Measurements from ENCODE around the gene NCAM1.
"Not testable (repeated sequence)": the region's sequence is repeated elsewhere in the genome, so short reads cannot be mapped to it uniquely, and the experiment has no call there.

NCAM1 gene

DNA sequence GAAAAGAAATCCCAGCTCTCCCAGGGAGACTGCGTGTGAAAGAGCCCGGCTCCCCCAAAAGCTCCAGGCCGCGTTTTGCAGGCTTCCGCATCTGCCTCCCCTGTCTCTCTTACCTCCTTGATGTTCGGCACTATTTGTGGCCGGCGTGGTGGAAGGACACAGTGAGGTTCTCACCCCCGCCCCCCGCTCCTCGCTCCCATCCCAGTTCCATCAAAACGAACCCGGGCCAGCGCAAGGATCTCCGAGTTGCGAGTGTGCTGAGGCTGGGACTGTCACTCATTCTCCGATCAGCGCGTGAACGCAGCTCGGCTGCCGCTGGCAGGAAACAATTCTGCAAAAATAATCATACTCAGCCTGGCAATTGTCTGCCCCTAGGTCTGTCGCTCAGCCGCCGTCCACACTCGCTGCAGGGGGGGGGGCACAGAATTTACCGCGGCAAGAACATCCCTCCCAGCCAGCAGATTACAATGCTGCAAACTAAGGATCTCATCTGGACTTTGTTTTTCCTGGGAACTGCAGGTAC is at the start of gene NCAM1:
Gene NCAM1 (plus strand): TSS at position 275 of the 523 bp plus-strand sequence.
- DNase-seq = peak; percentile 99

DNA sequence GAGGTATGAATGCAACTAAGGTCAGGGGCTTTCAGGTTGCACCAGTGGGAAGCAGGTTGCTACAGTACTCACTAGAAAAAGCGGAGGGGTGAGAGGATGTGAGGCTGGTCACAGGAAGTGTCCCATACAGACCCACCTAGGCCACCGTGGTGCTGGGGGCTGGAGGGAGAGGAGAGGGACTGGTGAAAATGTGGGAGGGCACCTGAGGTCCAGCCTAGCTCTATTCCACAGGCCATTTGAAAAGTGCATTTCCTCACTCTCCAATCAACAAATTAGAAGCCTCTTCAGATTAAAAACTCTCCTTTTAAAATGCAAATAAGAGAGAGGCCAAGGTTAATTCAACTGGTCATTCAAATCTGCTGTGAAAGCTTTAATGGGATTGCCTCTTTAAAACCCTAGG is 38.6 kb upstream of the NCAM1 start:
- no peak for DNase-seq

DNA sequence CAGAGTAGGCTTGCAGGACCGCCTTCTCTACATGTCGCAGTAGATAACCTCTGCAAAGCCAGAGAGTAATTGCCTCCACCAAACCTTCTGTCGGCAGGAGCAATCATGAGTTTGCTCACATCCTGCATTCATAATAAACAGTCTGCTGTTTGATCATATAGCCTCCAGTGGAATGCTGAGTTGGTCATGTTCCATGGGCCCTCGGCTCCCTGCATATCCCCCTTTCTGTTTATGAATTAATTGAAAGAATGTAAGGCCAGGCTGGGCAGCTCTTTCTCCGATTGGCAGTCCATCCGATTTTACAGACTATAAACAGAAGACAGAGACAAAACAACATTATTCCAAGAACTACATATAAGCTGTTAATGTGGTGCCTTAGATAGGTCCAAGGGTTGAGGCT is 36.4 kb upstream of the NCAM1 start:
- DNase-seq = not testable (repeated sequence)

DNA sequence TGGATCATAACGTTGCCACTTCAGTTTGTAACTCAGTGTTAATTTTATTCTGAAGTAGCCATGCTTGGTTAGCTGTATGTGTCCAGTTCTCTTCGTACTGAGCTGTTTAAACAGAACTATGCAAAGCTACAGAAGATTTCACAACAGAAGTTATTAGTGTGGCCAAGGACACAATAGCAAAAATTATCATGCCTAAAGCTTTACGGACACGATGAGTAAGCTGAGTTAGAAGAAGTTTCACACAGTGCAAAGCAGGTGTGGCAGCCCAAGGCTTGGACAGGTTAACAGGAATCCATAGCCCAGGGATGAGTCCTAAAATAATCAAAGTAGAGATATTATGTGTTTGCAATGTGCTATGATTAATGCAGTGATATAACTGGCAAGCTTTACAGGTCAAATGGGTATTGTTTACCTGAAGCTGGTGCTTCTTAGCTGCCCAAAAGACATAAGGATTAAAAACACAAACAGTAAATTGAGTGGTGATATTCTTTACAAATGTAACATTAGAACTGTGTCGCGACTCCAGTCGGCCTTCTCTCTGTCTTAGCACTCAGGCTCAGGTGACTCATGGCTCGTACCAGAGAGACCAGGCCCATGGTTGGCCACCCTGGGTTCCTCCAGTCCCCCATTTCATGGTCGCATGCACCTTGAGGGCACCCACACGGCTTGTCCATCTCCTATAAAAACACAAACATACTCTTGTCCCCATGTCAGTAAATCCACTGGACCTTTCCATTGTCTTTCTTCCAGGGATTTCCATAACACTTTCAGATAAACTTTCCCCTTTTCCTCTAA is 35.5 kb upstream of the NCAM1 start:
- DNase-seq = no peak

DNA sequence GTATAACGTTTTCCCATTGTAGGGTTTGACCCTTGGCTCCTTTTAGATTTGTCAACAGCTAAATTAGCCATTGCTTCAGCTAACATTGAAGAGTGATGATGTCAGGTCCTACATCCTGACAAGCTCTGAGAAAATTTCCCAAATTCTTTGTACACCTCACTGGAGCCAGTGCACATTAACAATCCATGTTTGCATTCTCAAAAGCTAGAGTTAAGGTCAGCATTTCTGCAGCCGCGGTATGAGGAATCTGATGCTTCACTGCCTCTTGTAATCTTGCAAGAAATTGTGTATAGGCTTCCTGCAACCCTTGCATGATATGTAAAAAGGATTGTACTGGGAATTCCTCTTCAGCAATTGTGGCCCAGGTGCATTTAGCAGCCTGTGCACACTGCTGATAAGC is 33.1 kb upstream of the NCAM1 start:
- no peak for DNase-seq

DNA sequence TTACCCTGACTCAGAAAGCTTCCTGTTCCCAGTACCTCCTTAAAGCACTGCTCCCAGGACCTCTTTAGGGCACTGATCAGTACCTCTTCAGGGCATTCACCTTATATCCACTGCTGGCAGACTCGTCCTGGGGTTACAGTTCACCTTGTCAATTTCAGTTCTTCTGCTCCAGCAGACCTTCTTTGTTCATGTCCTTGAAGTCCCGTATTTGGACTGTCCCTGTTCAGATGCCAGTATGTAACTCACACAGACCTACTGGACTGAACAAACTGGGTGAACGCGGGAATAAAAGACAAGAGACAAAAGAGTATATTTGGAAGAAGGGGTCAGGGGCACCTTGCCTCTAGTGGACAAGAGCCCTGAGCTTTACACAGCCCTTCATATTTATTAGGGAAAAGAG is 31.8 kb upstream of the NCAM1 start:
- no peak for DNase-seq

DNA sequence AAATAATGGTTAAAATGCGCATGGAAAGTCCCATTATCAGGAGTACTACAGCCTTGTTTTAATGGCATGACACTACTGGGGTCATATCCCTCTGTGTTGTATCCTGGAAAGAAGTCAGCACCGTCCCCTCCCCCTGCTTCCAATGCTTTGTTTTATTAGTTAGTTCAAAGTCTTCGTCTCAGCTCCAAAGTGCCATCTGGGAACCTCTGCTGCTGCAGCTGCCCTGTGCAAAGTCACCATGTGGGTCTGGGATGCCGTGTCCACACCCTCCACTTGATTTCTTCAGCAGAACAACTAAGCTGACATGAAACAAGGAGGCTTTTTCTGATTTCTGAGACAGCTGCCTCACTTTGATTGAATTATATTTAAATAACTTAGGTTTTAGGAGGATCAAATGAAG is 29.5 kb upstream of the NCAM1 start:
- no peak for DNase-seq

DNA sequence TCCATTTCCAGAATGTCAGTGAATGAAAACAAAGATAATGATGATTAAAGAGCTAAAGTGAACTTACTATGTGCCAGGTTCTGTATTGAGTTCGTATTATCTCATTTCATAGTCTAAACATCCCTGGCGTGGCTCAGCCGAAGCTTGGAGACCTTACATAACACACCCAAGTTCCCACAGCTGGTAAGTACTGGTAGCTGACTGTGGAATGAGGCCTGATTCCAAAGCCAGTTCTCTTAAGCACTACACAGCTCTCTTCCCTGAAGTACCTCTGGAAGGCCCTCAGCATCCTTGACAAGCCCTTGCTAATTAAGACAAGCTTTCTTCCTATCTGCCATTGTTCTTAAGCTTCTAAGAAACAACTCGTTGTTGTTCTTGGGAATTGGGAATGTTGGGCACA is 28.6 kb upstream of the NCAM1 start:
- DNase-seq = no peak

DNA sequence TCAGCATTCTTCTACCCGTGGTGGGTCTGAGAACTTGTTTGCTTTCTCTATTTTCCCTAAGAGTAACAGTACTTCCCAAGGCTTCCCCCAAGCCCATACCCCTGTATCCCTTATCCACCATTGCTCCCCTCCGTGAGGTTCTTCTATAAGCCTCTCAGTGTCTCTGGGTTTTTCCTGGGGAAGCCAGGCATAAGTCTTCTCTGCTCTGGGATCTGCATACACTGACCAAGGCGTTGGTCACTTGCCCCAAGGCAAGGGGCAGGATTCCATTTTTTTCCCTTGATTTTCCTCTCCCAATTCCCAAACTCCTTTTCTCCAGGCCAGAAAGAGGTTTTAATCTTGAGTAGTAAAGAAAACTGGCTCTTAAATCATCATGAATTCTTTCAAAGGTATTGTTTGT is 27.2 kb upstream of the NCAM1 start:
- DNase-seq = no peak

DNA sequence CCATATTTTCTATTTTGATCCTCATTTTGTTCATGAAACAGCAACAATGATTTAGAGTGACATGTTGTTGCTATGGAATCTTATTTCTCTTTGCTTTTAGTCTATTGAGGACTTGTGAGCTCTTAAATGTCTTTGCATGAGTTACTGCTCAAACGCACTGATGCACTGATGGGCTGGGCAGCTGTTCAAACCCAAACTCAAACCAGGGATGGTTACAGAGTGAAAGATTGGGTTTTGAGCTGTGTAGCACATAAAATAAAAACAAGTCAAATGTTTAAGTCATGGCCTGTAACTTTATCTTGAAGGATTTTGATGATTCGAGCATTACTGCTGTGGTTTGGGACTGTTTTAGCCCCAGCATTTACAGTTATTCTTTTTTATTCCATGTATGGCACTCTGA is 20.1 kb upstream of the NCAM1 start:
- peak; percentile 10 for DNase-seq

DNA sequence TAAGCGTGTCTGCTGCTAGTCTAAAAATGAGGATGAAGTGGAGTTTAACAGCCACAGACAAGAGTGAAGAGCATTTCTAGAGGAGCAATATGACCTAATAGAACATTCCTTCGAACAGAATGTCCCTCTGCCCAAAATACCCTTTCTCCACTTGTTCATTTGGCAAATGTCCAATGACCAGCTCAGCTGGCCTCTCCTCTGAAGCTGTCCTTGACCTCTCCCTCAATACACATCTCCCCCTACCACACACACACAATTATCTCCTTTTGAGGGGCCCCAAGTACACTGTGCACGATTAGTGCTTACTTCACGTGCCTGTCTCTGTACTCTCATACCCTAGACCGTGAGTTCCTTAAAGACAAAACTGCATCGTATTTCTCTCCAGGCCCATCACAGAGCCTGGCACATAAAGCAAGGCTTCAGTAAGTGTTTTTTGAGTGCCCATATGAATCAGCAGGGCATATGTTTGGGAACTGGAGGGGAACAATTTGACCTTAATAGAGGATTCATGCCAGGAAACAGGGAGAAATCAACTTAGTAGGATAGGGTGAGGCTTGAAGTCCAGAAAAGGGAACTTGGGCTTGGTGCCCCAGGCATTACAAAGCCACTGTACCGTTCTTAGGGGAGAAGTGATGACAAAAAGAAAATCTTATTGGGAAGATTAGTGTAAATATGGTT is 18.1 kb upstream of the NCAM1 start:
- DNase-seq = no peak

DNA sequence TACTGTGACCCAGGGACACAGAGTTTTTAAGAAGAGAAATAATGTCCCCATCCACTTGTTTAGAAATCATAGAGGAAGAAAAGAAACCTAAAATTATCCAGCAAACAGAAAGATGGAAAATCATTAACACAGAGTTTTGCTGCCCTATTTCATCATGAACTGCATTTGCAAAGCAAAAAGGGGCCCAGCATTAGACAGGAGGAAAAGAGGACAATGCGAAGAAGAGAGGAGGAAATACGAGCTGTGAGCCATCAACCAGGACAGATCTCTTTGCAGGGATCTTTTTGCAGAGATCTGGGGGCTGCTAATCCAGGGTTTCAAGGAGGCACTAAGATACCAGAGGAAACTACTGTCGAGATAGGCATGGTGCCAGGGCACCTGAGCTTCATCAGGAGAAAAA is 14.4 kb upstream of the NCAM1 start:
- no peak for DNase-seq

DNA sequence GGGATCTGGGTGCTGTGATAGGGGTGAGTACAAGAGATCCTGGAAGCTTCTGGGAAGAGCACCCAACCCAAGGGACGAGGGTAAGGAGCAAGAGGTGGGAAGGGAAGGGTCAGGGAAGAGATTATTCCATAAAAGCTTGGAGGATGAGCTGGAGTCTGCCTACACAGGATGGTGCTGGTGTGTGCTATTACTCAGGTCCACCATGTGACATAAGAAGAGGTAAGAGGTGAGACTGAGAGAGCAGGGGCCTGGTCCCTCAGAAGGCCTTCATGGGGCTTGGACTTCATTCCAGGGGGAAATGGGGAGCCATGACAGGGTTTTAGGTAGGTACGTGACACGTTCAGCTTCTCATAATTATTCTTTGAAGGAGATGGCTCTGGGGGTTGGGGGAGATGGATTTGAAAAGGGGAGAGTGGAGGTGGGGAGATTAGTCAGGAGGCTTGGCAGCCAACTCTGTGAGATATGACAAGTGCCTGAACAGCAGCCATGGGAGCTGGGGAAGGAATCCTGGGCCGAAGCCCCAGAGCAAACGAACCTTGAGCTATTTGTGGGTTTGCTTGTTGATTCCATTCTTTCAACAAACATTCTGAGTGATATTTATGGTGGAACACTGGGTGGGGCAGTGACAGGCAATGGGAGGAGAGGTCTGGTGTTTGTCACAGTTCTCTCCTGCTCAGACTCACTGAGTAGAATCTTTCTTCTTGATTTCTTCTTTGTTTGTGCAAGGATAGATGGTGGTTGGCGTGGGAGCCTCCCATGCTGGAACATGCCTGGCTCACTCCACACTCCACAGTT is 11.2 kb upstream of the NCAM1 start:
- DNase-seq = no peak

DNA sequence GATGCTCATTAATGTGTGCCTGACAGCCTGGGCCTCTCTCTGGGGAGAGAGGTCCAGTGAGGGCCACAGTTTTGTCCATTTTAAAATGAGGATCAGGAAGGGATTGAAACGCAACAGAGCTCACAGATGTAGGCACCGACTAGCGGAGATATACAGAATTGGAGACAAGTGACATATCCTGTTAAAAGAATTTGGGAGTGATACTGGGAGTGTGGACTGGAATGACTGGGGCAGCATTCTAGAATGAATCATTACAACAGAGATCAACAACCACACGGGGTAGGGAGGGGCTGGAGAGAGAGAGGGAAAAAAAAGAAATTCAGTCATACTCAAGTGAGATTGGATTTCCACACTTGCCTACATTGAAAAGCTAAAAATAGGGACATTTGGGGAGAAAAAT is 2.5 kb upstream of the NCAM1 start:
- no peak for DNase-seq

DNA sequence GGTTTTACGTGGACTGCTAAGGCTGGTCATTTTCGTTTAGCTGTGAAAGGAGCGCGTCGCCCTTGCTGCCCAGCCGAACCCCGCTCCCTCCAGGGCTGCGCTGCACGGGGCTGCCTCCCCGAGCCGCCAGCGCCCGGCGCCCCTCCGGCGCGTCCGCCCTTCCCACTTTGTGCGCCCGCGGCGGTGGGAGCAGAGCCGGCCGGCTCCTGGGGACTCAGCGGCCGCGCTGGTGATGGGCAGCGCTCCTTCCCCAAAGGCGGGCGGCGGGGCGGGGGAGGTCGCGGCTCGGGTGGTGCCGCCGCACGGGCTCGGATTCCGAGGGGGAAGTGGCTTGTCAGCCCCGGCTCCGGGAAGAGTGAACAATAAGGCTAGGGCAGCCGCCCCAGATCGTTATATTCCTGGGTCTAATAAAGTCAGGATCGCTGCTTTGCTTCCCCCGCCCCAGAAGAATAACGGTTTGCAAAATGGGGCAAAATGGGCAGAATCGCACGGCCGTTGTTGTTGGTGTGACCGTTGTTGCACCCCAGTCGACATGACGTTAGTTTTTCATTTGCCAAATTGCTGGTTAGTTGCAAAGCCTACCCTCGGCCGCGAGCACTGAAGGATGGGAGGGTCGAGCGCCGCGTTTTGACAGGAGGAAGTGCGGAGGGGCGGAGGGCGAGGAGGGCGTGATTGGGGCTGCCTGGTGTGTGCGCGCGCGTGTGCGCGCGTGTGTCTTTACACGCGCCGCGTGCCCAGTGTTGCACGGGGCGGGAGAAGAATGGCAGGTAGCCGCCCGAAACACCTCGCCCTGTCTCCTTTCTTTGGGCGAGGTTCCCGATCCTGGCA is 745 bp downstream of the NCAM1 start:
- peak; percentile 86 for DNase-seq

DNA sequence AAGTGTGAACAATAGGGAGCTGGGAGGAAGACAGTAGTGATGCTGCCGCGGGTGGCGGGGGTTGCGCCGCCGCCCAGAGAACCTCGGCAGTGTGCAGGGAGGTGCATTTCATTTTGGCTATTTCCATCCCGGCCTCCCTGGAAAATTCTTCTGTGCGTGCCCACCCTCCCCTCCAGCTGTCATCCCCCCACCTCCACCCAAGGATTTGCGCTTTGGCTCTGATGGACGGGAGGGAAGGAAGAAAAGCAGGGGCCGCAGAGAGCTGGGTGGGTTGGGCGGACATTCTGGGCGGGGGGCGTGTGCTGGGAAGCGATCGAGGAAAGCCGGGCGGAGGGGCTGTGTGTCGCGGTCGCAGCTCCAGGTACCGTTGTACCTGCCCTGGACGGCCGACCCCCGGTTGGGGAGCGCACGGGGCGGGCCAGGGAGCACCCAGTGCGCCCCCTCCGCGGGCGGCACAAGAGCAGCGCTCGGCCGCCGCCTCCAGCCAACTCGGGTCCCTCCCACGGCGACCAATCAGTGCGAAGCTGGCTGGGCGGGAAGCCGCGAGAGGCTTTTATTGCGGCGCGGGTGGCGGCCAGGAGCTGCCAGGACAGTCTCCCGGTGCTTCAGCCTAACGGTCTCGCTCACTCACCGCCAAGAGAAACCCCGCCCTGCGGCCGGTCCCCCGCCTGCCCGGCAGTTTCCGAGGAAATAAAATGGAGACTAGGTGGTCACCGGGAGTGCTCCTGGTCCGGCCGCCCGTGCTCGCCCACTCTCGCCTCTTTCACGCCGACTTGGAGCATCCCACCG is 1.6 kb downstream of the NCAM1 start:
- peak; percentile 93 for DNase-seq

DNA sequence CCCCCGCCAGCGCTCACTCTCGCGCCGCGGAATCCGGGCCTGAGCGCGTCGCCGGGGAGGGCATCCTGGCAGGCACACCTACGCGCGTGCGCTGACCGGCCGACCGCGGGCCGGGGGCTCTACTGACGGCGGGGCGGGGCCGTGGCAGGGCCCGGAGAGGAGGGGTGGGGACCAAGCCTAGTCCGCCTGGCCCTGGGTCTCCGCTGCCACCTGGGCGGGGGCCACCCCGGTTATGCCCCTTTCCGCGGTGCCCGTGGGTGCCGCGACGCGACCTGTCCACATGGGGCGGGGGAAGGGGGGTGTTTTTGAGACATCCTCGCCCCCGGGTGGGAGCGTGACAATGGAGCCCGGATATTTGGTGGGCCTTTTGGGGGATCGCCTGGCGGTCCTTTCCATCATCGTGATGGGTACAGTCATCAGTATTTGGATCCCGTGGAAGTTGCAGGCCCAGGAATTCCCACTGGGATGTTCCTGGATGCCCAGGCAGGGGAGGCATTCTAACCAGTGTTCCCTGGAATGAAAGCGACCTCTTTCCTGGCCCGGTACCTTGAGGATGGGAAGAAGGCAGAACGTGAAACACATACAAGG is 2.2 kb downstream of the NCAM1 start:
- DNase-seq = peak; percentile 89

DNA sequence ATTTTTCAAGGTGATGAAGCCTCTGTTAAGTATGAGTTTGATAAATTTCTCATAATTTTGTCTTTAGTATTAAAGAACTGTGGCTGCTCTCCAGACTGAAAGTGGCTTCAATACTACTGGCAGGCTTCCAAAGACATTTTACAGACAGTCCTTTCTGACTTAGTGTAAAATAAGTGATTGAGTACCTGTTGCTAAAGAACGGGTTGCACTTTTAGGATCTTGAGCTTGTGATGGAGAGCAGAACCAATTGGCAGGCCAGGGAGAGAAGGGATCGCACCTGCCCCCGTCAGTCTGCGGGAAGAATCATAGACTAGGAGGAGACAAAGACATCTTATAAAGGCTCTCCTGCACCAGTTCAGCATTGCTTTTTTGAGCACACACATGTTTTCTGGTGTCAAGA is 4.4 kb downstream of the NCAM1 start:
- DNase-seq = peak; percentile 52

DNA sequence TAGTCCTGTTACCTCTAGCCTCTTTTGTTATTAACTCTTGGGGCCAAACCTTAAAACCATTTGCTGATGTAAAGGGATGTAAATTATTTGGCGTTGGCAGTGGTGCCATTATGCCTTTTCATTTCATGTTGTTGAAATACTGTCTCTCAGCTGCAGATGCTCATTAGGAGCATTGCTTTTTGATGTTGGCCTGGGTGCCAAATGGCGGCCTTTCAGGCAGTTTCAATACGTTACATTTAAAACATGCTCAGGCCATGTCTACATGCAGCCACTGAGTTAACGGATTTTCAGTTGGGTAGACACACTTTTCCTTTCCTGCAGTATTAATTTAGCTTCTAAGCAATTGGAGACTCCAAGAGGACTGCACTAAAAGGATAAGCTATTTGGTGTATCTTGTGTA is 5.3 kb downstream of the NCAM1 start:
- peak; percentile 43 for DNase-seq

DNA sequence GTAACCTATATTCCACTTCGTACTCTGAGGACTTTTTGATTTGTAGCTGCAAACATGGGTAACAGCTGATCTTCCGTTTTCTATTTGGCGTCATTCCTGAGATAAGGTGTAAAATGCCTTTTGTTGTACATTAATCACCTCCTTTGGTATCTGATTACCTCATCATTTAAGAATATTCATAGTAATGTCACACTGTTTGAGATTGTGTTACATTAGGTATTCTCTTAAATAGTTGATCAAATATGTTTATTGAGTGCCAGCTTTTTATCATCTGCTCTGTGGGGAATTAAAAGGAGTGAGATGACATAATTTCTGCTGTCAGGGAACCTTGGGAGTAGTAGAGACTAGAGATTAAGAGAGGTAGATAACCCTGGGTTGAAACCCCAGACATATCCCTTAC is 5.9 kb downstream of the NCAM1 start:
- no peak for DNase-seq

DNA sequence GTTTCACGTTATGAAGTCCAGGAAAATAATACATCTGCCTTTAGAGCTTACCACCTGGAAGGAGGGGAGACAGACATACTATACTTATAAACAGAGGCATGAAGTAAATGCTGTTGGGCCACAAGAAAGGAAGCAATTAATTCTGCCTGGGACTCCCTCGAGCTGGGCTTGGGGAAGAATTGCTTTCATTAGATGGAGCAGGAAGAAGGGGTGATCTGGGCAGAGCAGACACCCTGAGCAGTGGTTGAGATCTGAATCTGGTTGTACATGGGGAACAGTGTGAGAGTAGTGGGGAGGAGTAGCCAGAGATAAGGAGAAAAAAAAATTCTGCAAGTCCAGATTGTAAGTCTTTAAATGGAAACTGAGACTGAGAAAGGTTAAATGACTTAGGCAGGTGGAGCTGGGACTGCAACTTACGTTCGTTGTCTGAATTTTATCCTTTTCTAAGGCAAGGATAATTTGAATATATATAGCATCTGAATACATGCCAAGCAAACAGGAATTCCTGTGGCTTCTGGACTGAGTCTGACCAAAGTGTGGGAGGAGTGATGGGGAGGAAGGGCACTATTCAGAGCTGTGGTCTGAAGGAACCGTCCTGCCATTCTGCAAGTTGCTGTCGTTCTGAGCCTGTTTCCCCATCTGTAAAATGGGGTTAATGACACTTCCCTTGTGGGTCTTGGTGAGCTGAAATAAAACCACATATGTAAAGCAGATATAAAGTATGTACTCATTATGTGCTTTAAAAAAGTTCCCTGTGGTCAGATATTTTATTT is 7.9 kb downstream of the NCAM1 start:
- no peak for DNase-seq

All from NCI-H1092 treated with DMSO at 0.1 percent for 48 hours (cell line).